Colonic mucosa (tissue), 4 donors: ENCODE data around the gene MBD3. TPM values are rescaled to one million over a fixed set of nuclear protein-coding genes. Genes with fewer than 3 reads are reported as not detected.

ENCODE experiments used
- DNase-seq: peaks from one replicate; pipeline ENCODE4 v3.0.0-alpha.2; 2020
- H3K27ac ChIP-seq: fragments of 200-600 bp; one replicate; pipeline ENCODE4 v1.8.0; 2021
- H3K27me3 ChIP-seq: fragments of 200-600 bp; one replicate; pipeline ENCODE4 v1.8.0; 2021
- H3K36me3 ChIP-seq: fragments of 200-600 bp; one replicate; pipeline ENCODE4 v1.8.0; 2021
- H3K4me1 ChIP-seq: fragments of 200-600 bp; one replicate; pipeline ENCODE4 v1.8.0; 2021; ENCODE audit warnings: mild to moderate bottlenecking
- H3K4me3 ChIP-seq: fragments of 200-600 bp; one replicate; pipeline ENCODE4 v1.8.0; 2021
- H3K9ac ChIP-seq, 2 donors: one replicate each; pipeline ENCODE4 v1.7.0; 2013; ENCODE audit warnings: control low read depth in 2 of 2, low read depth in 2 of 2, low read length in 2 of 2
- H3K9me3 ChIP-seq: fragments of 200-600 bp; one replicate; pipeline ENCODE4 v1.8.0; 2021
- CTCF ChIP-seq: fragments of 200-600 bp; IDR thresholded peaks from one replicate; pipeline ENCODE4 v1.8.0; 2022; ENCODE audit warnings: antibody characterized with exemption, mild to moderate bottlenecking
- intact Hi-C: fragments of 100-400 bp; cut with DNase I; formaldehyde crosslinking; loops from one replicate; pipeline ENCODE4 v1.14.1; 2022
- total RNA-seq, 2 donors: library from RNA; stranded (reverse); fragmentation: NEBNext Ultra II Directional in 1 of 2; extraction: Animal tissue kit (Norgen Biotek cat#: 25700) in 1 of 2; gene quantifications; one replicate each; pipeline ENCODE4 v1.2.1, GENCODE V29; 2021
- donor health status: healthy.
- donor health status: DM: no; HTN: no; CAD: no.
- donor health status: DM: no; HTN: no; CAD: no.

The MBD3 gene
- total RNA-seq, 2 donors from 2014 or later: 44.9 to 109 TPM

GRCh38 chr19:1592024-1592754 is 476 bp downstream of the MBD3 start:
- Histone ChIP-seq H3K36me3 (no peaks in the 10 kb centered on the region), H3K4me1 (peaks cover 10% of the 10 kb centered on the region), H3K4me3 (peak overlapping the region; percentile 78), H3K27ac (peak overlapping the region; percentile 74), H3K9ac (peak overlapping the region; percentile 96 to 99), H3K27me3 (no peaks in the 10 kb centered on the region), H3K9me3 (no peaks in the 10 kb centered on the region)
- peak; percentile 83 for DNase-seq
- TF ChIP-seq CTCF: no peak
- intact Hi-C loops: no loop called here

GRCh38 chr19:1591421-1592023 is 1.1 kb downstream of the MBD3 start:
- Histone ChIP-seq H3K9ac (peak overlapping the region; percentile 96 to 99), H3K4me3 (peak overlapping the region; percentile 78), H3K4me1 (peaks cover 10% of the 10 kb centered on the region), H3K27ac (peak overlapping the region; percentile 74), H3K27me3 (no peaks in the 10 kb centered on the region), H3K36me3 (no peaks in the 10 kb centered on the region), H3K9me3 (no peaks in the 10 kb centered on the region)
- no peak for TF ChIP-seq CTCF
- DNase-seq: no peak
- intact Hi-C loops: no loop called here

- Histone ChIP-seq H3K36me3 (no peaks in the 10 kb centered on the region), H3K27me3 (no peaks in the 10 kb centered on the region), H3K4me1 (peaks cover 10% of the 10 kb centered on the region), H3K27ac (peak overlapping the region; percentile 74), H3K9me3 (no peaks in the 10 kb centered on the region), H3K4me3 (peak overlapping the region; percentile 78), H3K9ac (peak overlapping the region; percentile 96 to 99)
- no peak for TF ChIP-seq CTCF
- intact Hi-C loops: no loop called here
- no peak for DNase-seq
These were observed 1.8 kb downstream of the MBD3 start for GRCh38 chr19:1590641-1591397.

- H3K4me1 ChIP-seq: peaks cover 10% of the 10 kb centered on the region
- DNase-seq: no peak
- H3K36me3 ChIP-seq: no peaks in the 10 kb centered on the region
- no peak overlapping the region for H3K9ac ChIP-seq
- H3K27me3 ChIP-seq: no peaks in the 10 kb centered on the region
- no peaks in the 10 kb centered on the region for H3K9me3 ChIP-seq
- TF ChIP-seq CTCF: no peak
- H3K27ac ChIP-seq: no peak overlapping the region
- H3K4me3 ChIP-seq: no peak overlapping the region
- intact Hi-C loops: no loop called here
These were observed 4.8 kb downstream of the MBD3 start for GRCh38 chr19:1587872-1588271.

- no peak overlapping the region for H3K9ac ChIP-seq
- no peaks in the 10 kb centered on the region for H3K4me1 ChIP-seq
- no peak for DNase-seq
- no peak overlapping the region for H3K4me3 ChIP-seq
- no peaks in the 10 kb centered on the region for H3K27me3 ChIP-seq
- no peaks in the 10 kb centered on the region for H3K36me3 ChIP-seq
- H3K9me3 ChIP-seq: no peaks in the 10 kb centered on the region
- TF ChIP-seq CTCF: no peak
- H3K27ac ChIP-seq: no peak overlapping the region
- intact Hi-C loops: no loop called here
These were observed 7.5 kb downstream of the MBD3 start for GRCh38 chr19:1585243-1585580.
